Keratinocyte (primary cell): Measurements from ENCODE around the gene SH3BP5. TPM values are rescaled to one million over a fixed set of nuclear protein-coding genes. Genes with fewer than 3 reads are reported as not detected.

Experiments
- DNase-seq: peaks from one replicate; pipeline ENCODE4 v3.0.0-alpha.2; 2011; ENCODE audit warnings: low read depth, missing footprints, low spot score
- FAIRE-seq: peaks from 2 replicates; lab custom pipeline; 2011; peaks lifted over from hg19 to GRCh38; lab: Jason Lieb, UNC
- H2AFZ ChIP-seq: 2 replicates; pipeline ENCODE4 v1.6.0; 2012; ENCODE audit warnings: low read length, control low read depth, inconsistent platforms; ENCODE audit not compliant: control insufficient read depth
- H3K27ac ChIP-seq: 2 replicates; pipeline ENCODE4 v1.5.1; 2011; ENCODE audit warnings: low read length; ENCODE audit not compliant: control insufficient read depth, insufficient read depth
- H3K27me3 ChIP-seq: 3 replicates; pipeline ENCODE4 v1.6.0; 2011; ENCODE audit warnings: low read length; ENCODE audit not compliant: control insufficient read depth, insufficient read depth; ENCODE audit errors: extremely low read depth
- H3K36me3 ChIP-seq, 2 experiments: 2 replicates in 1 of 2; 3 replicates in 1 of 2; pipeline ENCODE4 v1.5.1; 2011; ENCODE audit warnings: low read length in 2 of 2, mild to moderate bottlenecking in 1 of 2; ENCODE audit not compliant: control insufficient read depth in 2 of 2, insufficient read depth in 2 of 2; ENCODE audit errors: extremely low read depth in 1 of 2
- H3K4me1 ChIP-seq: 3 replicates; pipeline ENCODE4 v1.5.1; 2011; ENCODE audit warnings: low read length; ENCODE audit not compliant: control insufficient read depth, insufficient read depth; ENCODE audit errors: extremely low read depth
- H3K4me2 ChIP-seq: 3 replicates; pipeline ENCODE4 v1.6.0; 2011; ENCODE audit warnings: low read depth, low read length; ENCODE audit not compliant: control insufficient read depth, insufficient read depth; ENCODE audit errors: extremely low read depth
- H3K4me3 ChIP-seq, 3 experiments: fragments of 200-600 bp in 1 of 3; sonication (generic) in 1 of 3; 2 replicates in 2 of 3; 3 replicates in 1 of 3; pipeline ENCODE4 v1.5.1; 2011 to 2016; ENCODE audit warnings: low read length in 3 of 3, mild to moderate bottlenecking in 3 of 3, control low read depth in 2 of 3, inconsistent platforms in 1 of 3, low read depth in 1 of 3, mixed read lengths in 1 of 3, mixed run types in 1 of 3, moderate library complexity in 1 of 3; ENCODE audit not compliant: control insufficient read depth in 2 of 3, insufficient read depth in 2 of 3; ENCODE audit errors: extremely low read depth in 1 of 3
- H3K79me2 ChIP-seq: 2 replicates; pipeline ENCODE4 v1.6.0; 2012; ENCODE audit warnings: low read length; ENCODE audit not compliant: control insufficient read depth, insufficient read depth
- H3K9ac ChIP-seq: 3 replicates; pipeline ENCODE4 v1.6.0; 2011; ENCODE audit warnings: low read length; ENCODE audit not compliant: control insufficient read depth, insufficient read depth; ENCODE audit errors: extremely low read depth
- H3K9me1 ChIP-seq: 3 replicates; pipeline ENCODE4 v1.6.0; 2011; ENCODE audit warnings: low read length; ENCODE audit not compliant: control insufficient read depth, insufficient read depth; ENCODE audit errors: extremely low read depth
- H3K9me3 ChIP-seq: 2 replicates; pipeline ENCODE4 v1.5.1; 2012; ENCODE audit warnings: low read depth, low read length; ENCODE audit not compliant: control insufficient read depth
- H4K20me1 ChIP-seq: 3 replicates; pipeline ENCODE4 v1.6.0; 2011; ENCODE audit warnings: low read length; ENCODE audit not compliant: control insufficient read depth, insufficient read depth; ENCODE audit errors: extremely low read depth
- EZH2 ChIP-seq: IDR thresholded peaks from one replicate; pipeline ENCODE4 v1.6.1; 2012; ENCODE audit warnings: inconsistent platforms, mild to moderate bottlenecking, low read length, moderate library complexity
- dilution Hi-C: fragments of 300-500 bp; cut with MboI; formaldehyde crosslinking; loops from one replicate; pipeline ENCODE4 v1.7.0; 2020; ENCODE audit warnings: low sequenced_read_pairs; ENCODE audit not compliant: extremely low pct_ligation_motif_present
- polyA plus RNA-seq, 5 experiments: library from polyadenylated mRNA; depleted of rRNA in 3 of 5; stranded (reverse) in 3 of 5; stranded (forward) in 1 of 5; unstranded in 1 of 5; fragments of >200 nt; gene quantifications; 1 replicate in 1 of 5; 2 replicates in 3 of 5; 3 replicates in 1 of 5; pipeline versions ENCODE4 v1.2.1 to v1.2.3, GENCODE V29; 2011 to 2012; ENCODE audit warnings: missing spikeins in 2 of 5, low read depth in 1 of 5, low replicate concordance in 1 of 5
- TF ChIP-seq, protein P1 (sequence below), 3 experiments: IDR thresholded peaks in 1 of 3; conservative IDR thresholded peaks in 1 of 3; optimal IDR thresholded peaks in 1 of 3; 2 replicates in 2 of 3; 3 replicates in 1 of 3; pipeline versions ENCODE3 to v1.5.1; 2011; ENCODE audit warnings: low read length in 3 of 3, mild to moderate bottlenecking in 3 of 3, moderate library complexity in 2 of 3, control low read depth in 1 of 3, inconsistent platforms in 1 of 3; ENCODE audit not compliant: insufficient read depth in 2 of 3; ENCODE audit errors: extremely low read depth in 1 of 3

SH3BP5 gene
- polyA plus RNA-seq, 1 donor (not counting 4 experiments of a cell fraction or from before 2014, with no cell fraction given): 13.4 TPM

DNA sequence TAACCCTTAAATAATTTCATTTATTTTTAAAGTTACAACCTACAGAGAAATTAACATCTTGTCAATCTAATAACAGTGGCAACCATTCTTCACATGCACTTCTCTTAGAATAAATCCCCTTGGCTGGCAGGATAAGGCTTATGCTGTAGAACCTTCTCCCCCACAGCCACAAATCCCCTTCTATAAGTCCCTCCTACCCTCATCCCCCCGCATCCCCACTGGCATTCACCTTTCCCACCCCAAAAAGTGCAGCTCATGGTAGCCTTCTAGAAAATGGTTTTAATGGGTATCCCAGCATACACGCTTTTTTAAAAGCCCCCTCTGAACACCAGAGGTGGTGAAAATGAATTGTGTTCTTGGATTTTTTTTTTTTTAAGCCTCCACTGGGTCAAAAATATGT lies 77.2 kb downstream of the SH3BP5 start:
- H3K9me1 ChIP-seq: no peaks in the 10 kb centered on the region
- no peaks in the 10 kb centered on the region for H3K4me1 ChIP-seq
- H2AFZ ChIP-seq: no peak overlapping the region
- H3K9ac ChIP-seq: no peak overlapping the region
- H3K27ac ChIP-seq: no peak overlapping the region
- dilution Hi-C loops: no loop called here
- H3K9me3 ChIP-seq: no peaks in the 10 kb centered on the region
- no peaks in the 10 kb centered on the region for H3K27me3 ChIP-seq
- TF ChIP-seq, protein P1, sequence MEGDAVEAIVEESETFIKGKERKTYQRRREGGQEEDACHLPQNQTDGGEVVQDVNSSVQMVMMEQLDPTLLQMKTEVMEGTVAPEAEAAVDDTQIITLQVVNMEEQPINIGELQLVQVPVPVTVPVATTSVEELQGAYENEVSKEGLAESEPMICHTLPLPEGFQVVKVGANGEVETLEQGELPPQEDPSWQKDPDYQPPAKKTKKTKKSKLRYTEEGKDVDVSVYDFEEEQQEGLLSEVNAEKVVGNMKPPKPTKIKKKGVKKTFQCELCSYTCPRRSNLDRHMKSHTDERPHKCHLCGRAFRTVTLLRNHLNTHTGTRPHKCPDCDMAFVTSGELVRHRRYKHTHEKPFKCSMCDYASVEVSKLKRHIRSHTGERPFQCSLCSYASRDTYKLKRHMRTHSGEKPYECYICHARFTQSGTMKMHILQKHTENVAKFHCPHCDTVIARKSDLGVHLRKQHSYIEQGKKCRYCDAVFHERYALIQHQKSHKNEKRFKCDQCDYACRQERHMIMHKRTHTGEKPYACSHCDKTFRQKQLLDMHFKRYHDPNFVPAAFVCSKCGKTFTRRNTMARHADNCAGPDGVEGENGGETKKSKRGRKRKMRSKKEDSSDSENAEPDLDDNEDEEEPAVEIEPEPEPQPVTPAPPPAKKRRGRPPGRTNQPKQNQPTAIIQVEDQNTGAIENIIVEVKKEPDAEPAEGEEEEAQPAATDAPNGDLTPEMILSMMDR (optimal IDR thresholded peaks at IDR 0.05 in 1 of 3, IDR thresholded peaks at IDR 0.05 in 1 of 3, conservative IDR thresholded peaks at IDR 0.05 in 1 of 3; ENCODE audit: extremely low read depth in 1 of 3, insufficient read depth in 2 of 3, low read length in 3 of 3): no peak
- TF ChIP-seq EZH2: no peak
- H3K4me2 ChIP-seq: no peak overlapping the region
- FAIRE-seq (no peak), DNase-seq (no peak)
- no peaks in the 10 kb centered on the region for H3K79me2 ChIP-seq
- H3K4me3 ChIP-seq: no peak overlapping the region
- H4K20me1 ChIP-seq: no peaks in the 10 kb centered on the region
- peaks cover 17 to 21% of the 10 kb centered on the region in 2 experiments for H3K36me3 ChIP-seq

DNA sequence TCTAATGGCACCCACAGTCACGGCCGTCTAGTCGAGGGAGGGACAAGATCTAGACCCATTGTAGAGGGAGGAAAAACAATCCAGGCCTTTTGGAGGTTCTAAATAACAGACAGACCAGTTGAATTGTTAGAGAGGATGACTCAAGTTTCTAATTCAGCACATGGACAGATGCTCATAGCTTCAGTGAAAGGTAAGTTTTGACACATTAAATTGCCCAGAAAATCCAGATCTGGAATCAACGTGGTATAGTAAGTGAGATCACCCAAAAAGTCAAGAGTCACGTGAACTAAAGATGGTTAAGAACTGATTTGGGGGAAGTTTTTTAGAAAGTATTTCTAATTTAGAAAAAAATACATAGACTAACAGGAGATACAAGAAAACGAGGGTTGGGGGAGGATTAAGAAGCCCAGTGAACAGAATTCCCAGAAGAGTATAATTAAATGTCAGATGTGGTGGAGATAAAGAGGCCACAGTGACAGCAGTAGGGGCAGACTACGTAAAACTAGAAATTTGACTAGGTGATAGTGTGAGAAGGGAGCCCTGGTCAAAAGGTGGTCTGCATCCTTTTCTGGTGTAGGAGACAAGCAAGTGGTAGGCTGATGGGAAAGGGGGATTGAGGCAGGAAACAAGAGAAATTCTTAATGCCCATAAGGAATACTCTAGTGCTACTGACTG lies 79.2 kb downstream of the SH3BP5 start:
- Histone ChIP-seq H3K4me2 (no peak overlapping the region), H2AFZ (no peak overlapping the region), H3K9me3 (no peaks in the 10 kb centered on the region), H3K36me3 (peaks cover 17% of the 10 kb centered on the region in 2 experiments), H3K9ac (no peak overlapping the region), H3K27ac (no peak overlapping the region), H4K20me1 (no peaks in the 10 kb centered on the region), H3K27me3 (no peaks in the 10 kb centered on the region), H3K4me1 (no peaks in the 10 kb centered on the region), H3K4me3 (no peak overlapping the region), H3K9me1 (no peaks in the 10 kb centered on the region), H3K79me2 (no peaks in the 10 kb centered on the region)
- DNase-seq (no peak), FAIRE-seq (no peak)
- dilution Hi-C loops: no loop called here
- no peak for TF ChIP-seq EZH2
- TF ChIP-seq, protein P1 (optimal IDR thresholded peaks at IDR 0.05 in 1 of 3, IDR thresholded peaks at IDR 0.05 in 1 of 3, conservative IDR thresholded peaks at IDR 0.05 in 1 of 3; ENCODE audit: extremely low read depth in 1 of 3, insufficient read depth in 2 of 3, low read length in 3 of 3): no peak
